ENCODE measurements around the gene CAMK1D.

Gene CAMK1D

GRCh38 chr10:12405342-12406320, 56.3 kb downstream of the CAMK1D start:
- DNase-seq: no peak

- no peak for DNase-seq
Observed at GRCh38 chr10:12406764-12407400, 57.5 kb downstream of the CAMK1D start.

DNA sequence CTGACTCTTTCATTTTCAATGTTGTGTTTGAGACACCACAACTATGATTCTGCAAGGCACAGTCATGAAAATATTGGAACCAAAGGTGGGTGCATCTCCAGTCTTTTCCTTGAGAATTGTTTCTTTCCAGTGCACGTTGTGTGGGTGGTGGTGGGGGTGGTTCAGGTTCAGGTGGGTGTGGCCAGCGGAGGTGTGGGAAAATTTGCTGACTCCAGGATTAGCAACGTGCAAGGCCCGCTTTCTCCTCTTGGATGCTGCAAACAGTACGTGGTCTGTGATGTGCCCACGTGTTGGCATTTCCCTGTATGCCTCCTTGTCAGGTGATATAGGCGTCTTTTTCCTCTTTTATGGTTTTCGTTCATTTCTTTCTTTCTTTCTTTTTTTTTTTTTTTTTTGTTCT, 59.1 kb downstream of the CAMK1D start:
- DNase-seq: no peak

DNA sequence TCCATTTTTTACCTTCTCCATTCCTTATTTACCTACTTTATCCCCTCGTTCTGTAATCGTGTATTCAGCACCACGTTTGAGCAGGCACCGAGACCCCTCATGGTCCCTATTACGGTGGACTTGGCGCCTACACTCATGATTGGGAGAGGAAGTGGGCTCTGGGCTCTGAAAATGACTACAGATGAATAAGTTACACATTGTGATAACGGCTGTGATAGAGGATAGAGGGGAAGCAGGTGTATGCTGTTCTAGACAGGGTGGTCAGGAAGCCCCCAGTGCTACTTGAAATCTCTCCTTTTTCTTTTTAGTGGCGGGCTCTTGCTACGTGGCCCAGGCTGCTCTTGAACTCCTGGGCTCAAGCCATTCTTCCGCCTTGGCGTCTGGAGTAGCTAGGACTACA, 59.8 kb downstream of the CAMK1D start:
- no peak for DNase-seq

GRCh38 chr10:12409613-12410012, 60.3 kb downstream of the CAMK1D start:
- no peak for DNase-seq

DNA sequence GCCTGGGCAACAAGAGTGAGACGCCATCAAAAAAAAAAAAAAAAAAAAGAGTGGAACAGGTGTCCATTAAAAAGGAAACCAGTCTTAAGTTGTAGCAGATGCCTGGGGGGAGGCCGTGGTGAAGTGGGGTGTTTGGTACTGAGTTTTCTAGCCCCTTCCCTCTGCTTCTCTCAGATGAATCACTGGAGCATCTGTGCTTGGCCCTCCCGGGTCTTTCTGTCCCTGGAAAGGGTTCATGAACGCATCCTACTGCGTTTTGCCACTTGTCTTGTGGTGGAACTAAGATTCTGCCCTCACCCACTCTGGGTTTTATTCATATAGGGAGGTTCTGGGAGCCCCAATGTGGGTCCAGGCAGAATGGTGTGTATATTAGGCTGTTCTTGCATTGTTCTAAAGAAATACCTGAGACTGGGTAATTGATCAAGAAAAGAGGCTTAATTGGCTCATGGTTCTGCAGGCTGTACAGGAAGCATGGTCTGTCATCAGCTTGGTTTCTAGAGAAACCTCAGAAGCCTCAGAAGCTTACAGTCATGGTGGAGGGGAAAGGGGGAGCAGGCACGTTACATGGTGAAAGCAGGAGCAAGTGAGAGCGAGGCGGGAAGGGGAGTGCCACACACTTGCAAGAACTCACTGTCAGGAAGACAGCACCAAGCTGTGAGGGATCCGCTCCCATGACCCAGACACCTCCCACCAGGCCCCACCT, 63.5 kb downstream of the CAMK1D start:
- peak; percentile 23 for DNase-seq

DNA sequence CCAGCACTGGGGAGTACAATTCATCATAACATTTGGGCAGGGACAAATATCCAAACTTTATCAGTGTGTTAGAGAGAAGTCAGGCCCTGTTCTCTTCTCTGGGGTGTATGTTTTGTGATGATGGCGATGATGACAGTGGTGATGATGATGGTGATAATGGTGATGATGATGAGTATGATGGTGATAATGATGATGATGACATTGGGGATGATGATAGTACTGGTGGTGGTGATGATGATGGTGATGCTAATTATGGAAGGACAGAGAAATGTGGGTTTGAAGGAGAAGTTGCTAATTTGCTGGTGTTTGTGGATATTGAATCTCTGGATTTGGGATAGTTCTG, 64.0 kb downstream of the CAMK1D start:
- DNase-seq: no peak

- DNase-seq: no peak
Observed at GRCh38 chr10:12414278-12414989, 65.1 kb downstream of the CAMK1D start.

DNA sequence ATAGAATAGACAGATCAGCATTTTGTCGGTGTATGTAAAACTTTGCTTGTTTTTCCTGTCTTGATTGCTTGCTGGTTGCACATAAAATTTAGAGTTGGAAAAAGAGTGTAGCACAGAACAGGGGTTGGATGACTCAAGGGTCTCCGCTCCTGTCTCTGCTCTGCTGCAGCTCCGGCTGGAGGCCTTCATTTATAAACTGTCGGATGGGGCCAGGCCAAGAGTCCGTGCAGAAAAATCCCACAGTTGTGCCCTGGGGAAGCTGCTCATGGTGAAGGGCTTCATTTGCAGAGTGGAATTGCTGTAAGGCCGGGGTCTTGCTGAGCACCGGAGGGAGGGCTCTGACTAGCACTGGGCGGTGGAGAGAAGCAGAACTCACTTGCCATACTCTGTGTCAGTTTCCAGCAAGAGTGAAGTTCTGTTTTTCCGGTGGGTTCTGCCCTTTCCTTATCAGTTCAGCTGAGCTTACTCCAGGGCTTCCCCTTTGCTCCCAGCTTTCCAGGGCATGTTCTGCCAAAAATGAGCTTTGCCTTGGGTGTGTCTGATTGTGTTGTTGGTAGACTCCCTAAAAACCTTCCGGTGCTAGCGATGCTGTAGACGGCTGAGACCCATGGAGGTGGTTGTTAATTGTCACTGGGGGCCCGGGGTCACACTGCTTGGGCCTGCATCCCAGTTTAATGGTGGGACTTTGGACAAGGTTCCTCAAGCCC, 67.2 kb downstream of the CAMK1D start:
- DNase-seq: no peak

- DNase-seq: no peak
Observed at GRCh38 chr10:12417331-12417730, 68.0 kb downstream of the CAMK1D start.

DNA sequence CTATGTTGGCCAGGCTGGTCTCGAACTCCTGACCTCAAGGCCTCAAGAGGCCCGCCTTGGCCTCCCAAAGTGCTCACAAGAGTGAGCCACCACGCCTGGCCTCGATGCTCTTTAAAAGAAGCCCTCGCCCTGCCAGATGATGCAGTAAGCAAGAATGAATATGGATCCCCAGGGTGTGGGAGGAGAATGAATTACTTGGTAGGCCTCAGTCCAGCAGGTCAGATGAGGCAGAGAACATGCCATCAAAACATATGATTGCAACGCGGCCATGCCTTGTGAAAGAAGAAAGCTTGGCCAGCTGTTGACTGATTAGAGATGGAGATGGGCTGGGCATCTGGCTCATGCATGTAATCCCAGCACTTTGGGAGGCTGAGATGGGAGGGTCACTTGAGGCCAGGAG, 68.7 kb downstream of the CAMK1D start:
- no peak for DNase-seq

DNA sequence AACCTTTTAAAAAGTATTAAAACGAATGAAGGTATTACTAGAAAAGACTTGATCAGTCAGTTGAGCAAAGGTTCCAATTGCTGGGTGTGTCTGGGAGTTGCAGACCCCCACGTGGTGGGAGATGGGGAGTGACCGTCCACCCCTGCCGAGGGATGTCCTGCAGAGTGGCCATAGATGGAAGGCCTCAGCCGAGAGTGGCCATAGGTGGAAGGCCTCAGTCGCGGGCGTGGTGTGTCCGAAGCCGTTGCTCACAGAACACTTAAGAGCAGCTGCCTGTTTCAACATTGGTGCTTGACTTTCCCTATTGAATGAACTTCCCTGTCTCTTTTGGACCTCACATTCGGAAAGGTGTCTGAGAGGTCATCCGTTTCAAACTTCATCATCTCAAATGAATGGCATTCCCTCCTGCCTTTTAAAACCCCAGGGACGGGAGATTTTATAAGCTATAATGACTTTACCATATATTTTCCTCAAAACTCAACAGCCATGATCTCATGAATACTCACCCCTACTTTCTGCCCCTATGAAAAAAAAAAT, 69.4 kb downstream of the CAMK1D start:
- no peak for DNase-seq

DNA sequence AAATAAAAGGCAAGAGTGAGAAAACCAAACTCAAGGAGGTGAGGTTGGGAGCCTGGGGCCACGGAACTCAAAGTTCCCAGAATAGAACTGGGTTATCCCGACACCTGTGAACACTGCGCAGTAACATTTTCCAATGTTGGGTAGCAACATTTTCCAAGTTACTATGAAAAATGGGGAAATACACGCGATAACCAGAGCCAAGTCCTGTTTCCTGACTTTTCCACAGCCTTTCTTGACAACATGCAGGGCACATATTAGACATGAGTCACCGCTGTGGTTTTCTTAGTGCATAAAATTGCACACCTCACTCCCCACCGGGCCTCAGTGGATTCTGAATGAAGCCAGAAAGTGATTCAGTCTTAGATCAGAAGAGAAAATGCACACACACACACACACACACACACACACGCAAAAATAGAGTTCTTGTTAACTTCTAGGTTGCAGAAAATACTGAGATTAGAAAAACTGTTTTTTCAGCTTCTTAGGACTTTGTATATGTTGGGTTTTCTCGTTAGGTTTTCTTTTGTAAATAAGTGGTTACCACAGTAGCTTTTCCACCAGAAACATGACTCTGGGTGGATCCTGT, 70.0 kb downstream of the CAMK1D start:
- peak; percentile 21 for DNase-seq

DNA sequence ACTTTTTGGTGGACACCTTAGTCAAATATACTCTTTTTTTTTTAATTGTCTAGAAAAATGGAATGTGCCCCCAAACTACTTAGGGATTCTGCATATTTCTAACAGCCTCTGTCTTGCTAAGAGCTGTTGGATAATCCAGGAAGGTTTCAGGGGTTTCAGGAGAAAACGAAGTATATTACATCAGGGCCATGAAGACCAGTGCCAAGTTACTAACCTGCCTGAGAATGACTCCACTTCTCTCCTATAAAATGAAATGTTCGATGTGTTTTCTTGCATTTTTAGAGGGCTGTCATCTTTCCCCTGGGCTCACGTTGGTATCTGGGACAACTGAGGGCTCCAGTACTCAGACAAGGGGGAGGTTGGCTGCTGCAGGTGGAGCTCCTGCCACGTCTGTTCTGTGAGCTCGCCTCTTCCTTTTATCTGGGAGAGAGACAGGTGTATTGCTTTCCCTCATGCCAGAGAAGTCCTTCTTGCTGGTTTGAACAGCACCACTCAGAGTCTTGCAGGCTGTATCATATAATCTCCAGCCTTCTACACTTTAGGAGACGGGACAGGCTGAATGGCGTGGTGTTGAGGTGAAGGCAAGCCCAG, 71.3 kb downstream of the CAMK1D start:
- no peak for DNase-seq

DNA sequence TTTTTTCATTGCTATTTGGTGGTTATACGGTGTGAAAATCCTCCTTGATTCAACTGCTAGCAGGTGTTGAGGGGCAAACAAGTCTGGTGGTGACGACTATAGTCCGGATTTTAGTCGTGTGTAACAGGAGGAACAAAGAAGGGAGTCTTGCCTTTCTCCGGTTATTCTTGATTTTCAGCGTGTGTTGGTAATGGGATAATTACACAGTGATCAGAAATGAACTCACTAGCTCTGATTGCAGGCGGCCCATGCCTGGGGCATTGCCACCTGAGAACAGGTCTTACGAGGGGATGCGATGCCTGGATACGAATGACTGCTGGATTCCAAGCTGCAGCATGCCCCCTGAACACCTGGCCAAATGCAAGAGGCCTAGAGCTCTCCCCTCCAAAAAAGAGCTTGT, 72.8 kb downstream of the CAMK1D start:
- no peak for DNase-seq

DNA sequence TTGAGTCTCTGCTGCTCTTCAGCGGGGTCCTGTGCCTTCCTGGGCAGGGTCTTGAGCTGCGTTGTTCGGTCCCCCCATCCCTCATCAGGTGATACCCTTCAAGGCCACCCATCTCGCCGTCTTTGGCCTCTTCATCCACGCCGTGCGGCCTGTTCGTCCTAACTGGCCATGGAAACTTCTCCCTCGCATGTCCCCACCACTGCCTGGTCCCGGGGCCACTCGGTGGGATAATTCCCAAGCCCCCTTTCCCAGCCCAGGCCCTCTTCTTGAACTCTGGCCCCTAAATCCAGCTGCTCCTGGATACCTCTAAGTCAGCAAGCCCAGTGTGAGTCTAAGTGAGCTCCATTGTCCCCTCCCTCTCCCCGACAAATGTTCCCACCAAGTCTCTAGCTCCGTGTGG, 74.5 kb downstream of the CAMK1D start:
- no peak for DNase-seq

DNA sequence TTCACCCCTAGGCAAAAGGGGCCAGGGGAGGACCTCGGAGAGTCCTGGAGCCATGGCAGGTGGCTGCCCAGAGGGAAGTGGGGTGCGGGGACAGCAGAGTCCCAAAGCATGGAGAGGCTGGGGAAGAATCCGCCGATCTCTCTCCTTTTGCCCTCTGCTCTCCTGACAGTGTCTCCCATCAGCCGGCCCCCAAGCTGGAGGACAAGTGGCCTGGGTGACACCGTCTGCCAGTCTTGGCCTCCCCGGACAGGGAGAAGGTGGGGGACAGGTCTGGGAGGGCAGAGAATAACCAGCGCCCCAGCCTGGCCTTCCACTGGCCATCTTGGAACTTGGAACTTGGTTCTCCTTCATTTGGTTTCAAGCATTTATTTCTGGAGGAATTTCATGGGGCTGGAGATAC, 77.9 kb downstream of the CAMK1D start:
- DNase-seq: no peak

GRCh38 chr10:12428447-12429135, 79.2 kb downstream of the CAMK1D start:
- no peak for DNase-seq

DNA sequence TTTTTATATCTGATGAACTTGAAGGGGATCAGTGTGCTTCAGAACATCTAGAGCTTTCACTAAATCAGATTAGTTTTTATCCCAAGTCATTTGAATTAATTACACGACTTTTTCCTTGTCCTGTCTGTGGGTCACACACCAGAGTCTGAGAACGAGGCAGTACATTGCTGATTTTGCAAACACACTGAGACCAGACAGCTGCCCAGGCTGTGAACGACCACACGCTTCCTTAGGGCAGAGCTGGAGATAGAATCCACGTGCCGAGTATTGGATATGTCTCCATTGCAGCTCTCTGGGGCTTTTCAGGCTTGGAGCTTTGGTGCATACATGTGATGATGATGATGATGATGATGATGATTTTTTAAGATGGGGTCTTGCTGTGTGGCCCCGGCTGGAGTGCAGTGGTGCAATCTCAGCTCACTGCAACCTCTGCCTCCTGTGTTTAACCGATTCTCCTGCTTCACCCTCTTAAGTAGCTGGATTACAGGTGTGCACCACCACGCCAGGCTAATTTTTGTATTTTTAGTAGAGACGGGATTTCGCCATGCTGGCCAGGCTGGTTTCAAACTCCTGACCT, 81.1 kb downstream of the CAMK1D start:
- no peak for DNase-seq

Data from central memory CD4-positive, alpha-beta T cell (primary cell).